Right lobe of liver (tissue), 4 donors: ENCODE data around the gene SLC9A8.

Experiments
- CTCF ChIP-seq, 4 donors: fragments of 200-600 bp in 3 of 4; fragments of 450-650 bp in 1 of 4; IDR thresholded peaks; one replicate each; pipeline versions ENCODE4 v1.5.1 to v1.8.0; 2016 to 2022; ENCODE audit warnings: antibody characterized with exemption in 4 of 4, mild to moderate bottlenecking in 2 of 4
- POLR2A ChIP-seq: fragments of 450-650 bp; IDR thresholded peaks from one replicate; pipeline ENCODE4 v1.6.1; 2017; ENCODE audit warnings: antibody characterized with exemption, mild to moderate bottlenecking
- donor health status: DM: no; HTN: no; CAD: no.
- donor health status: DM: no; HTN: no; CAD: no.
- donor health status: DM: no; HTN: yes; CAD: no.

- TF ChIP-seq CTCF (IDR thresholded peaks at IDR 0.05) (no peak), POLR2A (no peak)
Measured at GRCh38 chr20:49941456-49941855, 128.8 kb downstream of the SLC9A8 start.
